Eye (tissue), 1 donor: ENCODE measurements around the gene RGS7.
A peak's percentile ranks its signal among the peaks of the same experiment; 100 is the strongest.
"Not testable (repeated sequence)": the region's sequence is repeated elsewhere in the genome, so short reads cannot be mapped to it uniquely, and the experiment has no call there.

ENCODE experiments used
- DNase-seq: peaks from one replicate; pipeline ENCODE4 v3.0.0-alpha.2; 2015

The RGS7 gene

DNA sequence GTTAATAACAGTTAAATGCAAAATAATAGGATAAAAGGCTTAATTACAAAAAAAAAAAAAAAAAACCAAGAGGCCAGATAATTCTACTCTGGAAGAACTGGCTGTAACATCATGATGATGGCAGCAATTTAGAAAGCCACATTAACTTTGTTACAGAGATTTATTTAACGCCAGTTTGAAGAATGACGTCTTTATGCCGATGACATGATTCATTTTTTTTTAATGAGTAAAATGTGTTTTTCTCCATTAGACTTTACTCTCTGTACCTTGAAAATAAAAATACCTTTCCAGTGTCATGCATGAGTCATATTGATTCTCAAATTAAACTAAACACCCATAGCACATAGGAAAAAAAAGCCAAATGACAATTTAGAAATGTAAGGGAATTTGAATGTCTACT lies 226.1 kb downstream of the RGS7 start:
- no peak for DNase-seq

DNA sequence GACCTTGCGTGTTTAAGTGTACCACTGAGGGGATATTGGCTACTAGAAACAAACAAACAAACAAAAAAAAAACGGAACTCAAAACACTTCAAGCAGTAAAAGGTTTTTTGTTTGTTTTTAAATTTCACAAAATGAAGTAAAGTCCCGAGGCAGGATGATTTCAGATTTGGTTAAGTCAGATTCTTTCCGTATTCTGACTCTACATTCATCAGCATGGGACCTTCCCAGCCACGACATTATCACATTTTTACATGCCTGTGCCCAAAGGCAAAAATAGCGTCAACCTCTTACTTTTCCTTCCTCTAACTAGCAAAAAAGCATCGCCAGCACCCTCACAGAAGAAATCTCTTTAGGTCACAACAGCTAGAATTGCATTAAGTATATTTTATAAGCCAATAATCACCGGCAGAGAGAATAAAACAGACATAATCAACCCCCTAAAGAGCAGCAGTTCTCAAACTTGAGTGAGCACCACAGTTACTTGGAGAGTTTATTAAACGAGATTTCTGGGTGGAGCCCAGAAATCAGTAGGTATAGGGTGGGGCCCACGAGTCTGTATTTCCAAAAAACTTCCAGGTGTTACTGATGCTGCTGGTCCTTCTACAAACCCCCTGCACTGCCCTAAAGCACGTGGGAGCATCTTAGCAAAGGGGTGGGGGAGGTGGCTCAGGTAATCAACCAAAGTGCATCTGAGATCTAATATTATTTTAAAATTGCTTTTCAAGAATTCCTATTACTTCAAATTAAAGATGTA lies 227.6 kb downstream of the RGS7 start:
- DNase-seq: no peak

DNA sequence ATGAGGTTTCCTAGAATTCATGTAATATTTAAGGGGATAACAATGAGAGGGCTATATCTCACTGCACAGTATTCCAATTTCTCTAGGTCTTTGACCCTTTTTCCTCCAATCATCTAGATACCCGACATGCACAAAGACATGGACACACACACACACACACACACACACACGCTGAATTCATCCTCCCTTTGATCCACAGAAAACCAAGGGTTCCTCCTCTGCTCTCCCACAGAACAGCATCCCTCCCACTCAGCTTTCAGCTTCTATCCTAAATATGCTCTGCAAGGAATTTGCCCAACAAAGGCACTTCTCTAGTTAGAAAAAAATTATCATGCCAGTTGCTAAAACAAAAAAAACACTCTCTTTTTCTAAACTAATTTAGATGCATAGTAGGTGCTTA lies 231.7 kb downstream of the RGS7 start:
- DNase-seq: no peak

DNA sequence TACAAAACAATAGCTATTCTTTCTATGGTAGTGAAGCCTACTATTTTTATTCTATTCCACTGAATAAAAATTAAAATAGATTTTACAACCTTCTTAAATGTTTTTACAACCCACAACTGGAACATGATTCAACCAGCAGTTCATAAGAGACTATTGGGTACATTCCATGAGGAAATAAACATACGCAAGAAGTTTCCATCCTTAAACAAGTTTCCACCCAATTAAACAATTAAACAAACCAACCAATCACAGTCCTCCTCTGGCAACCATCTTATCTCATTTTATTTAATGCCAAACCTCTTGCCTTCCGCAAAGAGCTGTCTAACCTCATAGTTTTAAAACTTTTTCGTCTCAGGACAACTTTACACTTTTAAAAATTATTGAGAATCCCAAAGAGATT lies 239.0 kb downstream of the RGS7 start:
- no peak for DNase-seq

DNA sequence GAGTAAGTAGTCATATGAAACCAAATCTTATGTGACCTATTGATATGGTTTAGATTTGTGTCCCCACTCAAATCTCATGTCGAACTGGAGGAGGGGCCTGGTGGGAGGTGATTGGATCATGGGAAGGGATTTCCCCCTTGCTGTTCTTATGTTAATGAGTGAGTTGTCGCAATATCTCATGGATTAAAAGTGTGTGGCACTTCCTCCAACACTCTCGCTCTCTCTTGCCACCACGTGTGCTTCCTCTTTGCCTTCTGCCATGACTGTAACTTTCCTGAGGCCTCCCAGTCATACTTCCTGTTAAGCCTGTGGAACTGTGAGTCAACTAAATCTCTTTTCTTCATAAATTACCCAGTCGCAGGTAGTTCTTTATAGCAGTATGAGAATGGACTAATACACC lies 241.2 kb downstream of the RGS7 start:
- DNase-seq: no peak

GRCh38 chr1:241114699-241115233 lies 242.2 kb downstream of the RGS7 start:
- DNase-seq: no peak

GRCh38 chr1:241113557-241113956 lies 243.4 kb downstream of the RGS7 start:
- DNase-seq: no peak

GRCh38 chr1:241109039-241109438 lies 248.0 kb downstream of the RGS7 start:
- DNase-seq: no peak

GRCh38 chr1:241105147-241105546 lies 251.9 kb downstream of the RGS7 start:
- no peak for DNase-seq

GRCh38 chr1:241102664-241103063 lies 254.3 kb downstream of the RGS7 start:
- DNase-seq: no peak

DNA sequence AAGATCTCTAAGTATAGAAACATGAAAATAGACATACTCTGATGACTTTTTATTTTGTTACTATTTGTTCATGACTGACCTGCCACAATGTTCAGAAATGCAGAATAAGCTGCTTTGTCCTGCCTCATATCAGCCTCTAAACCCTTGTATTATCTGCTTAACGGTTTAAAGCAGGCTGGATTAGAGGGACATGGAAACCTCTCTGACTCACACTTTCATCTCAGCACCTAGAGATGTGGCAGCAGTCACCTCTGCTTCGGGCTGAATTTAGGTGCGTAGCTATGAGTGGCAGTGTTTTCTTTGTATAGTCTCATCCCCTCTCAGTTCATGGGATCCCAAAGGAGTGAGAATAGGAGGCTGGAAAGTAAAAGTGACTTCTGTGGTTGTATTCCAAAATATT lies 255.4 kb downstream of the RGS7 start:
- no peak for DNase-seq

- DNase-seq: no peak
These were observed 259.5 kb downstream of the RGS7 start for GRCh38 chr1:241097479-241097878.

- DNase-seq: no peak
These were observed 260.0 kb downstream of the RGS7 start for GRCh38 chr1:241096982-241097381.

DNA sequence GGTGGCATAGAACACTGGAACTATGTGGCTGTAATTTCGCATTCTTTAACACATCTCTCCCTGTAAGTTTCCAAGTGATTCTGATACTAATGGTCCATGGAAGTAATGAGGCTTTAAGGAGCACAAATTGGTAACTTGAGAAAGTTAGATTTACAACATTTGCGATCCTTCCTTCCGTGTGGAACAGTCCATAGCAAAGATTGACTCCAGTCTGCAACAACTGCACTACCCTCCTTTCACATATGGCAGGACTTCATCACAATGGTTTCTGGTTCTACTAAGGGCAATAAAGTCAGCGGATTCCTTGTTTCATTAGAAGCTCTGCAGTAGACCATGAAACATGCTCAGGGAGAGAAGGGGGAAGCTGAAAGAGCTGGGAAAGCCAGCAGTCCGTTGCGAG lies 261.2 kb downstream of the RGS7 start:
- DNase-seq: no peak

GRCh38 chr1:241090798-241091197 lies 266.2 kb downstream of the RGS7 start:
- DNase-seq: no peak

- not testable (repeated sequence) for DNase-seq
These were observed 267.9 kb downstream of the RGS7 start for GRCh38 chr1:241089066-241089465.

DNA sequence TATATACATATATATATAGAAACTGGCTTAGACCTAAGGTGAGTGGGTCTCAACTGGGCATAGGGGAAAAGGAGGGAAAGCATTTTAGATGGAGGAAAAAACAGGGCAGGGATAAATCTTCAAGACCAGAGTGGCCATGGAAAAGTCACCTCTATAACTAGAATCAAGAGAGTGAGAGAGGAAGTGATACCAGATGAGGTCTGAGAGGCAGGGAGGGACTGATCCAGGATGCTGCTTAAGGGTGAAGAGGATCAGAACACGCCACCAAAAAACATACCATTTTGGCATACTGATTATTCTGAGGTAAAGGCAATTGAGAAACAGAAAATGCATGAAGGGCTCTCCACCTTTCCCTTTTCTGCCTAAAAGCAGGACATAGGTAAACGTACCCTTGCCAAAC lies 268.9 kb downstream of the RGS7 start:
- DNase-seq: not testable (repeated sequence)

DNA sequence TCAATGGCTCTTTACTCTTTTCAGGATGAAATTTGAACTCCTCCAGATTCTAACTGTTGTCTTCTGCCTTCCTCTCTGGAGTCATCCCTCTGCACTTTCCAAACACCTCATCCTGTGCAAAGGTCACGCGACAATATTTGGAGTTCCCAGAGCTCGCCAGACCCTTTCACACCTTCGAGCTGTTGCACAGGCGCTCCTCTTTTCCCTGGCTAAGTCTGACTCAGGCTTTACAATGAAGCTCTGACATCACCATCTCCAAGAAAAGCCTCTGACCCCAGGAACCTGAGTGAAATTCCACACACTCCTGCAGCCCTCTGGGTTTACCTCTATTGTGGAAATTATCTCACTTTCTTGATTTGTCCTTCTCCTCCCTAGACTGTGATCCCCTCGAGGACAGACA lies 270.3 kb downstream of the RGS7 start:
- no peak for DNase-seq

DNA sequence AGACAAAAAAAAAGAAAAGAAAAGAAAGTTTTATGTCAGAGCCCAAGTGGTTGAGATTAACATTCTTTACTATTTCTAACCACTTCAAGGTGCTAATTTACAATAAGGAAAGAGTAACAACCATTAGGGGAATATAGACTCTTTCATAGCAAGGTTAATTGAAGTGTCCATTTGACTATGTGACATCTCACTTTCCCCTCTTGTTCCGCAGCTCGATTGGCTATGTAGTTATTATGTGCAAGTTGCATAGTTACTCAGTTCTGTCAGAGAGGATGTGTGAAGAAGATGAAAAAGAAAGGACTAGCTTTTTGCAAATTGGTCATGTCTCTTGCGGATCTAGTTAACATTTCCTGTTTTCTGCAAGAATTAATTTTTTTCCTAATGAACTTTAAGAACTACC lies 273.7 kb downstream of the RGS7 start:
- DNase-seq: no peak

DNA sequence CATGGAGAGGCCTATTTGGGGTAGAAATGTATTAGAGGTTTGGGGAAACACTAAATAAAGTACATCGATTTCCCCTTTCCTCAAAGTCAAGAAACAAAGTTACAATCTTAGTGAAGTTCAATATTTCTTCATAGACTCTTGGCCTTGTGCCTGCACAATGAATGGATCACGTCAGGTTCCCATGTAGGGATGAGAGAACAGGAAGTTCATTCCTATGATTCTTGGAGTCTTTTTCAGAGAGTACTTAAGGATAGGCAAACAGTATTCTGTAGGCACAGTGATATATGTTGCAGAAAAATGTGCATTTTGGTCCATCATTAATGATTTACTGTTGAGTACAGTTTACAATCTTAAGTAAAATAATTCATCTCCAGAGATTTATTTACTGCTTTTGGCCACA lies 275.5 kb downstream of the RGS7 start:
- DNase-seq: no peak

DNA sequence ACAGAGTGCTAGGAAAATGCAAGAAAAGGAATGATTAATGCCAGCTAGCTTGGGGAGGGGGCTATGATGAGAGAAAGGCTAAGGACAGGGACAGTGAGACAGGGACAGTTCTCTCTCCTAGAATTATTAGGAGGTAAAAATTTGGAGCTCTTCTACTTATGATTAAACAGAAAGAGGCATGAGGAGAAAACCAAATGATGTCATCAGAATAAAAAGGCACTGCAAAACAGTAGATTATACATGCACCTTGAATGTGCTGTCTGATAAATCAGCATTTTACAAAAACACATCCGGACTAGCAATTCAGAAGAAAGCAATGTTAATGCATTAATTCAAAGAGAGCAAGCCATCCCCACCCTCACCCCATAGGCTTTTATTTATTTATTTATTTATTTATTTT lies 277.5 kb downstream of the RGS7 start:
- DNase-seq: no peak

DNA sequence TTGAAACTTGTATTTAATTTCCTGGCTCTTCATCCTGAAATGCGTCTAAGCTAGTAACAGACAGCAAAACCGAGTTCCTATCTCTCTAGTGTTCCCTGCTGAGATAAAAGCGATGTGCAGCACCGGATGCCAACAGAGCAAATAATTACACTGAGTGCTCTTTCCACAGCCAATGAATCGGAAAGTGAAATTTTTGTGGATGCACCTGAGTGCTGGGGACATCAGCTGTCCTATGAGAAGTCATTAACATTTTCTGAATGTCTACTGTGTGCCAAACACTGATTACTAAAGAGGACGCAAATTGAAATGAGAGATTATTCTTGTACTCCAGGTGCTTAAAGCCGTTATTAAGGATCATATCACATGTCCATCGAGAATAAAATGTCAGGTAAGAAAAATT lies 278.0 kb downstream of the RGS7 start:
- DNase-seq: peak; percentile 49

DNA sequence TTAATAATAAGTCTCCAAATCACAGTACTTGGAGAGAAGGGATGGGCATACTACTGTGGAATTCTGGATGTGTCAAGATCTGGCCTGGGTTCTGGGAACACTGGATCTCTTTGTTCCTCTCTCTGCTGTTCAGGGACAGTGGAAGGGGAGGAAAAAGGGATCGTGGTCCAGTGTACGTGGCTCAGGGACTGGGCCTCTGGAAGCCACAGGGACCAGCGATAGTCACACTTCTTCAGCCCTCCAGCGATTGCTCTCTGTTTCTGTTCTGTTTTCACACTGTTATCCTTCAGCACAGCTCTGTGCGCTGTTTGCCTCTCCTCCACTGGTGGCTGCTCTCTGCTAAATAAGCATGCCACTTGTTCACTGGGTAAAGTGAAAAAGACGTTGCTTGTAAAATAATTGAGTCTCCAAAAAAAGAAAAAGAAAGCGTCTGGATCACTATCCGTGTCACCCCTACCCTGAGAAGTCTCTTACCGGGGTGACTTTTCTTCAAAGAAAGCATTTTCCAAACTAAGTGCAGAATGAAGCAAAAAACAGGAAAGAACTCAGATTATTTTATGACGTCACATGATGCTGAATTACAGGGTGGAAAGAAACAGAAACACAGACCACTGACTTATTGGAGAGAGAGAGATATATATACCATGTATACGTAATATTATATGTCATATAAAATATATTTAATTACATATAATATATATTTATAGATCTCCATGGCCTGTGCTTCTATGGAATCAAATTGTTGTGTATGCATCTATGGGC lies 279.4 kb downstream of the RGS7 start:
- DNase-seq: peak; percentile 49

DNA sequence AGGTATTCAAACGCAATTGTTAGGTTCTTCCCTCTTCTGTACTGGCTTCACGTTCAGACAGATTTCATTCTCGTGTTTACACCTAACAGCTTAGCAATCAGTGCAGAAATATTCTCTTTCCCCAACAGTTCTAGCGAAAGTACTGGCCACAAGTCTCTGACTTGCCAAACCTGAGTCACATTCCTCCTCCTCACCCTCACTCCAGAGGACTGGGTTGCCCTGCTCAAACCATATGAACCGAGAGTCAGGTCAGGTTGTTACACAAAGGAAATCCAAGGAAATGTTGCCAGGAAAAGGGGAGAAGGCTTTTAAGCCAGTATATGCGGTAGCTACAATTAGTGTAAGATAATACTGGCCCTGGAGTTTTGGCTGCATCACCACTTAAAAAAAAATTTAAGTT lies 282.5 kb downstream of the RGS7 start:
- DNase-seq: no peak
